GM18520 (cell line): ENCODE measurements around the gene CDC26.
"Not testable (repeated sequence)": the region's sequence is repeated elsewhere in the genome, so short reads cannot be mapped to it uniquely, and the experiment has no call there.

Experiments used
- ATAC-seq: cut with Tn5 transposase; IDR thresholded peaks from one replicate; pipeline ENCODE4 v1.9.1; 2021; ENCODE audit not compliant: unreplicated experiment

The CDC26 gene

GRCh38 chr9:113296247-113296646 is 20.9 kb upstream of the CDC26 start:
- not testable (repeated sequence) for ATAC-seq

GRCh38 chr9:113293285-113293878 is 18.0 kb upstream of the CDC26 start:
- ATAC-seq: no peak

- no peak for ATAC-seq
These were observed 14.8 kb upstream of the CDC26 start for GRCh38 chr9:113290052-113290607.

GRCh38 chr9:113289091-113289490 is 13.7 kb upstream of the CDC26 start:
- ATAC-seq: no peak

- no peak for ATAC-seq
These were observed 6.0 kb upstream of the CDC26 start for GRCh38 chr9:113281356-113281755.

- ATAC-seq: no peak
These were observed 3.5 kb upstream of the CDC26 start for GRCh38 chr9:113278840-113279239.

- ATAC-seq: no peak
These were observed 757 bp downstream of the CDC26 start for GRCh38 chr9:113274474-113275156.

GRCh38 chr9:113269871-113270270 is 5.5 kb downstream of the CDC26 start:
- ATAC-seq: no peak

GRCh38 chr9:113269355-113269754 is 6.0 kb downstream of the CDC26 start:
- ATAC-seq: no peak

GRCh38 chr9:113267911-113268566 is 7.3 kb downstream of the CDC26 start:
- no peak for ATAC-seq

- no peak for ATAC-seq
These were observed 9.2 kb downstream of the CDC26 start for GRCh38 chr9:113266174-113266573.

GRCh38 chr9:113261917-113262671 is 13.3 kb downstream of the CDC26 start:
- ATAC-seq: no peak

GRCh38 chr9:113258282-113258681 is 17.1 kb downstream of the CDC26 start:
- ATAC-seq: no peak

- ATAC-seq: no peak
These were observed 17.5 kb downstream of the CDC26 start for GRCh38 chr9:113257863-113258262.

GRCh38 chr9:113255438-113255837 is 19.9 kb downstream of the CDC26 start:
- ATAC-seq: no peak

GRCh38 chr9:113254991-113255390 is 20.4 kb downstream of the CDC26 start:
- ATAC-seq: no peak

GRCh38 chr9:113250807-113251206 is 24.6 kb downstream of the CDC26 start:
- no peak for ATAC-seq

GRCh38 chr9:113249661-113250060 is 25.7 kb downstream of the CDC26 start:
- ATAC-seq: not testable (repeated sequence)

GRCh38 chr9:113247640-113248039 is 27.7 kb downstream of the CDC26 start:
- ATAC-seq: no peak

GRCh38 chr9:113246928-113247327 is 28.4 kb downstream of the CDC26 start:
- no peak for ATAC-seq

- no peak for ATAC-seq
These were observed 29.5 kb downstream of the CDC26 start for GRCh38 chr9:113245894-113246293.
